Astrocyte (in vitro differentiated cells and primary cell): ENCODE results near the gene MASP1.

Experiments
- CTCF ChIP-seq: IDR thresholded peaks from 2 replicates; pipeline ENCODE4 v1.5.1; 2011; ENCODE audit warnings: low read depth, mild to moderate bottlenecking, inconsistent platforms, low read length, moderate library complexity; ENCODE audit not compliant: insufficient read depth
- EZH2 ChIP-seq: IDR thresholded peaks from 2 replicates; pipeline ENCODE4 v1.6.1; 2012; ENCODE audit warnings: mild to moderate bottlenecking, low read length, inconsistent platforms; ENCODE audit not compliant: insufficient read depth

GRCh38 chr3:187263270-187263669, 28.3 kb downstream of the MASP1 start:
- TF ChIP-seq CTCF (no peak), EZH2 (no peak)
